NCI-H2081 treated with DMSO at 0.1 percent for 48 hours (cell line): ENCODE measurements around the gene CDK6.

Experiments
- DNase-seq: peaks from one replicate; lab custom pipeline; 2025; lab: John Stamatoyannopoulos, UW

CDK6 gene

DNA sequence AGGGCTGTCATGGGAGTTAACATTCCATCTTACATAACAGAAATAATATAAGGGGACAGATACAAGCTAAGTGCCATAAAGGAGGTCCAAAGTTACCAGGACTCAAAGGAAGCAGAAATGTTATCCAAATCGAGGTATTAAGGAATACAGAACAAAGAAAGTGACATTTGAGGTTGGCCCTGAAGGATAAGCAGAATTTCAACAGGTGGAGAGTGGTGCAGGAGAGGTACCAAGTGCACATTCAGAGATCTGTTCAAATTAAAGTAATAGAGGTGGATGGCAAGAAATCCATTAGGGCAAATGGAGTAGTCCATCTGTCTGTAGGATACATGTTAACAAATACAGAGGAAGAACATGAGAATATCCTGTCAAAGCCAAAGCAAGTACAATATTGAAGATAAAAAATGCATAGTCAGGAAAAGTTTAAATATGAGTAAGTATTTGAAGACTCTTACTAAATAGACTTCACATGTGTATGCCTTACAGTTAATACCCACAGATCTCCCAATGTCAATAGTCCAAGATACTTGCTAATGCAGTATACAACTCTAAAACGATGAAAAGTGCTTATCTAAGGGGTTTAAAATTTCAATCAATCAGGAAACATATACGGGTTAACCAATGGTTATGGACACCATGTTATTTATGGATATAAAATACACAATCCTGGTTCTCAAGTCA, 10.0 kb downstream of the CDK6 start:
- DNase-seq = no peak

DNA sequence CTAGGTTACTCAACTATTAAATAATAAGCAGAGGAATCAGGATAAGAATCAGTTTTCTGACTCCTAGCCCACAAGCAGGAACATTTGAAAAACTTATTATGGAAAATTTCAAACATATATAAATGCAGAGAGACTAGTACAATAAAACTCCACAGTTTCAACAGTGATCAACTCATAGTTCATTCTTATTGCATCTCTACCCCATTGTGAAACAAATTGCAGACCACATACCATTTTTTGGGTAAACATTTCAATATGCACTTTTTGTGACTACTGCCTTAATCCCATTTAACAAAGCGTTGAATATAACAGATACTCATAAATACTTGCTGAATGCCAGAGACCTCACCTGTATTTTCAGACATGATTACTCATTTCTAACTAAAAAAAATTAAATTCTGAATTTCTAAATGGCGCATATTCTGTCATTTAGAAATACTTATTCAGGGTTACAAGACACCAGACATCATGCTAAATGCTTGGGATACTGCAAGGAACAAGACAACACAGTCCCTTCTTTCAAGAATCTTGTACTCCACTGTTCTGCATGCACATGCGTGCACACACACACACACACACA, 11.4 kb downstream of the CDK6 start:
- DNase-seq = no peak

- no peak for DNase-seq
Observed at GRCh38 chr7:92824450-92824849, 11.9 kb downstream of the CDK6 start.

GRCh38 chr7:92823042-92823441, 13.3 kb downstream of the CDK6 start:
- no peak for DNase-seq

- DNase-seq = no peak
Observed at GRCh38 chr7:92820191-92820590, 16.2 kb downstream of the CDK6 start.

- DNase-seq = no peak
Observed at GRCh38 chr7:92817398-92817797, 19.0 kb downstream of the CDK6 start.

DNA sequence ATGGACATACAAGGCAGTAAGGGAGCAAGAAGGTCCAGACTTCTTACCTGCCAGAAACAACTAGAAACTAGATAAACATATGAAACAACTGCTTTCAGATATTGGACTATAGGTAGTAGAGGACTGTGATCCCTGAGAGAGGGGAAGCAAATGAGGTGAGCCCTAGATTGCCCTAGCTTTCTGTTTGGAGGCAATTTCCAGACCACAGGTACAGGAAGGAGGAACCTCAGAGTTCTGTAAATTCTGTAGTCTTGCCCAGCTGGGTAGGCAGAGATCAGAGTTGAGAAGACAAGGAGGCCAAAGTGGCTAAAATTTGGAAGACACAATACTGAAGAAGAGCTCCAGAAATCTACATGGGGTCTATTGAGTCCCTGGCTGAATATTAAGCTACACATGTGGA, 21.0 kb downstream of the CDK6 start:
- DNase-seq = no peak

DNA sequence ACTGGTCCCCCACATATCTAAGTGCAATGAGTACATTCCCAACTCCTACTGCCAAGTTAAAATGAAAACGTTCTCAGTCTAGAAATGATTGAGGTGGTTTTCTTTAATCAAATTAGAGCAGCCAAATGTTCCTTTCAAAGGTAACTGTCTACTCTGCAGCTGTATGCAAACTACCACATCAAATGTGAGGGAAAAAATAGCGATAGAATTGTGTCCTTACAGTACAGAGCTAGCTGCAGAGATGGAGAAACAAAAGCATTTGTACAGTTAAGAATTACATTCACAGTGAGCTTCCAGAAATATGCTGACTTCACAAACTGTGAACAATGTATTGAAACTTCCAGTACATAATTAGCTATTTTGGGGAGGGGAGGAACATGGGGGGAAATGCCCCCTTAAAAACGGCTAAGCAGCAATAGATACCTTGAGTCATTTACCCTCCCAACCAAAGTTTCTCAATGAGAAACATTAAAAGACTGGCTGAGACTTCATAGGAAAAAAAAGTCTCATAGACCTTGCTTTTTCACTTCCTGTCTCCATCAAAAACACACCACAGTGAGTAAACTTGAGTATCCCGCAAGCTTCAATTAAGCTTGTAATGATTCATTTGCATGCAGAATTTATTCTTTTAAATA, 22.9 kb downstream of the CDK6 start:
- DNase-seq = no peak

DNA sequence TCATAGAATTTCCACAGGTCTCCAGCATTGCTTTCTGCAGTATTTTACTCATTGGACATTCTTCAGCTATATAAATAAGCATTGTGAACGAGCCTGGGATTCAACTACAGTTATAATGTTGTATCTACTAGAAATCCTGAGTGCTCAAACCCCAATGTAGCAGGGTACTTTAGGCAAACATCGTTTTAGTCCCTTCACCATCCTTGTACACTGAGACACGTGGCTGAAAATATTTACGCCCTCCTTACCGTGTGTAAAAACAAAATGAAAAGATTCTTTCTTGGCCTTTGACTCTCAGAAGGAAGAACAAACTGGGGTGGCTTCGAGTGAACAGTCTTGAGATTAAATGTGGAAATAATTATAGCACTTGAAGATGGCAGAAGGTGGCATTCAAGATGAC, 25.2 kb downstream of the CDK6 start:
- DNase-seq = no peak

DNA sequence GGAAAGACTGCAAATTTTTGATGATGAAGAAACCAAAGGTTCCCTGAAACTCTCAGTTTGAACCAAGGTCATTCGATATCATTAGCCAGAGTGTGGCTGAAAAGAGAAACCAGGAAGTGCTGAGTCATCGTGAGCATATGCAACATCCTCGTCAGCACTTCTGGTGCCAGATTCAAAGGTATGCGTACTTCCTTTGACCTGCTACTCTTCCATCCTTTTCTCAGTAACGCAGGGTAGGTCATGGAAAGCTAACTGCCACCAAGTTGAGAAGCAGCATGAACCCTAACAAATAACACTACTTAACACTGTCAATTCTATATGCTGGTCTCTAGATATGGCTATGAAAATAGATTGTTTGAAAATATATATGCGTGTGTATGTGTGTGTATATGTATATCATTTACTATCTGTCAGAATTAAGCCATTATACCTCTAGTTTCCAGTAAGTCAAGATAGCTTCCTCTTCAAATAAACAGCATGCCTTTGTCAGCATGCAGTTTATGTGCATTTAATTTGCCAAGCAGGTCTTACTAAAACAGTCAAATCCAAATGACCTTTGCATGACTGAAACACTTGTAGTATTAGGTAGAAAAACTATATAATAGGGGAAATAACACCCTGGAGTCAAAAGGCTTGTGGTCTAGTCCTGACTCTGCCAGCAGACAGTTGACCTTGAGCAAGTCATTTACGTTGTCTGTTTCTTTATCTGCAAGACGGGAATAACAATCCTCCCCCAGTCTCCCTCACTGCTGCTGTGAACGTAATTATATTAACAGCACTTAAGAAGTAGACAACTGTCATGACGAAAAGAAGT, 26.4 kb downstream of the CDK6 start:
- DNase-seq = no peak

GRCh38 chr7:92809397-92809759, 27.0 kb downstream of the CDK6 start:
- no peak for DNase-seq

DNA sequence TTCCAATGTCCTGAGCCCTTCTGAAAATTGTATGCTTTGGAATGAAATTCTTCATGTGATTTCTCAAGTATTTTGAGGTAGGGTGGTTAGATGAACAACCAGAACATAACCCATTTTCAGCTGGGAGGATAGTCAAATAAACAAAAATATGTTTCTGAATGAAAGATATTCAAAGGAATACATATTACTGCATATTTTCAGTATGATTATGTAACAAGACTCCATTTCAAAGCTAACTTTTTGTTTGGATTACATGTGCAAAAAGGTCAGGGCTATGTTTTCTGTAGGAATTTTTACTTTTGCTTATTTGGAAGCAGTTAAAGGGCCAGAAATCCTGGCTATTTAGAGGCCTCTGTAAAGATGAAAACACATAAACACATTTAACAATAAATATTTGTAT, 27.7 kb downstream of the CDK6 start:
- DNase-seq = no peak

DNA sequence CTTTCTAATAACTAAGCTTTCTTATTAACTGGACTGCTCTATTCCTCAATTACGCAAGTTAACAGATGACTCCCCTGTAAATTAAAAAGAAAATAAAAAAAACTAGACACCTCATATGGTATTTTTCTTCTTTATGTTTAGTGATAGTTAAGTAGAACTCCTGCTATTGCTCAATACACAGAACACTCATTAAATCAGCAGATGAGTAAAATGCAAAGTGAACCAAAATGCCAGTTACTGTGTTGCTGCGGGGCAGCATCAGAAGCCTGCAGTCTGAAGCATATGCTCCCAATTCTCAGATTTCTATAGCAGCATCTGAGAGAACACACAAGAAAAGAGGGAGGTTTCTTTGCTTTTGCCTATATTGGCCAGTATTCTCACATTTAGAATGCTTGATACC, 28.4 kb downstream of the CDK6 start:
- no peak for DNase-seq

- no peak for DNase-seq
Observed at GRCh38 chr7:92806496-92806895, 29.9 kb downstream of the CDK6 start.

DNA sequence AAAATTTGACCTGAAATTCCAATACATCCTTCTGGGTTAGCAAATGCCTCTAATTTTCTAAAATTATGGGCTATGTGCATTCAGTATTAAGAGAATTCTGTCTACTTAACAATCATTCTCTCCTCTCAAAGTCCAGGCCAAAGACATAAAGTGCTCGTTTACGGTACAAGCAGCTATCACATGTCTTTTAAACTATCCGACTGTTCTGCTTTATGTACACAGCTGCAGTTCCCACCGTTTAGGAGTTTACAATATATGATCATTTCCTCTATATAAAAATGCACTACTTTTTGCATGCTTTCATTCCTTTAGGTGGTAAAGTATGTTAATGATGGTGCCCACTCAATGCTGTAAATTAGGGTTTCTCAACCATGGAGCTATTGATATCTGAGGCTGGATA, 34.0 kb downstream of the CDK6 start:
- DNase-seq = no peak

DNA sequence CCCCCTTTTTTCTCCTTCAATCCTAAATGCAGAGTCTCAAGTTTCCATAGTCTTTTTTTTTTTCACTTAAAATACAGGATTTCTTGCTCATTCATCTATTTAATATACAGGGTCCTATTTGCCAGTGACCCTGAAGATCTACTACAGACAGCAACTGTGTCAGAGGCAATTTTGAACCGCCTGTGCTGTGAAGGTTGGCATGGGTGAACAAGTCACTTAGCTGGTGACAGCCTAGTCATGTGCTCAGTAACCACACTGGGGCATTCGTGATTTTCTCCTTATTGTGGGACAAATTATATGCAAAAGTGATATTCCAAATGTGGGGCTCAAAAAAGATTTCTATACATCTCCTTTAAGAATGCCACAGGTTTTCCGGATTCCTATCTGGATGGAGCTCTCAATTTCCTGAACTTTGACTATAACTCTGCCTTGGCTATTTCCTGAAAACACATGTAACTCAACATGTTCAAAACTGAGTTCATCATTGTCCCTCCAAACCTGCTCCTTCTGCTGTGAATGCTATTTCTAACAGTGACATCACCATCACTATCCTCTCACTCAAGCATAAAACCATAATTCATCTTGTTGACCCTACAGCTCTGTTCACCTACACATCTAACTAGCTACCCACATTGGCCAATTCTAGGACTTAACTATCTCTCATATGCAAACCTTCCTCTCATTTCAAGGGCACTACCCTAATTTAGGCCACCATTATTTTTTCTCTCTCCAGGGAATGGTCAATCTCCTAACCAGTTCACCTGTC, 36.7 kb downstream of the CDK6 start:
- DNase-seq = no peak

DNA sequence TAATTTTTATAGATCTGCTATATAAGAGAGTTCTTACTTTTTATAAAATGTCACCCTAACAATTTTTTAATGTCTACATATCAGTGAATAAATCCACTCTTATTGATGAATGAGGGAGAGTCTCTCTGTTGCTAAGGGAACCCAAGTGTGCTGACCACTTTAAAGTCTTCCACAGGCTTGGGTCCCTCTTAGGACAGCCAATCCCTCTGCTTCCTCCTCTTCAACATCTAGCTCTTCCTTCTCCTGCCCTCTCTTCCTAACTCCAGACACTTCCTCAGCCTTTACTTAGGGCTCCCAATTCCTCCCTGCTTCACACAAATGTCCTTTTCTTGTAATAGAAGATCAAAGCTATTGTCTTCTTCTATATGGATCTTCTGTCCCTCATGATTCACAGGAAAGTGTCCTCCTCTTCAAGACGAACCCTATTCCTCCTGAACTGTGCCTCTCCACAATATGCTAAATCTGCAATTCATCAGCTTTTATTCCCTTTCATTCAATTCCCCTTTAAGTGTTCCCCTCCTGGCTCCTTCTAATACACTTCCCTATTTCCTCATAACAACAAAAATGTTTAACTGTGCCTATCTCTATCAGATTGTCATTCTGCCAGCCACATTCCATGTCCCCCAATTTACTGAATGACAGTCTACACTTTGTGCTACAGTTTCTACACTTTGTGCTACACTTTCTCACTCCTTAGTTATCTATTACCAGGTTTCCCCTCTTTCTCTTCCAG, 37.7 kb downstream of the CDK6 start:
- no peak for DNase-seq

- DNase-seq = no peak
Observed at GRCh38 chr7:92797693-92798092, 38.7 kb downstream of the CDK6 start.

GRCh38 chr7:92797284-92797683, 39.1 kb downstream of the CDK6 start:
- no peak for DNase-seq

GRCh38 chr7:92794831-92795230, 41.5 kb downstream of the CDK6 start:
- DNase-seq = no peak

- no peak for DNase-seq
Observed at GRCh38 chr7:92794391-92794790, 42.0 kb downstream of the CDK6 start.
